Measurements from ENCODE around the gene NMUR1.
"Not testable (repeated sequence)": the region's sequence is repeated elsewhere in the genome, so short reads cannot be mapped to it uniquely, and the experiment has no call there.

Gene NMUR1, protein sequence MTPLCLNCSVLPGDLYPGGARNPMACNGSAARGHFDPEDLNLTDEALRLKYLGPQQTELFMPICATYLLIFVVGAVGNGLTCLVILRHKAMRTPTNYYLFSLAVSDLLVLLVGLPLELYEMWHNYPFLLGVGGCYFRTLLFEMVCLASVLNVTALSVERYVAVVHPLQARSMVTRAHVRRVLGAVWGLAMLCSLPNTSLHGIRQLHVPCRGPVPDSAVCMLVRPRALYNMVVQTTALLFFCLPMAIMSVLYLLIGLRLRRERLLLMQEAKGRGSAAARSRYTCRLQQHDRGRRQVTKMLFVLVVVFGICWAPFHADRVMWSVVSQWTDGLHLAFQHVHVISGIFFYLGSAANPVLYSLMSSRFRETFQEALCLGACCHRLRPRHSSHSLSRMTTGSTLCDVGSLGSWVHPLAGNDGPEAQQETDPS

DNA sequence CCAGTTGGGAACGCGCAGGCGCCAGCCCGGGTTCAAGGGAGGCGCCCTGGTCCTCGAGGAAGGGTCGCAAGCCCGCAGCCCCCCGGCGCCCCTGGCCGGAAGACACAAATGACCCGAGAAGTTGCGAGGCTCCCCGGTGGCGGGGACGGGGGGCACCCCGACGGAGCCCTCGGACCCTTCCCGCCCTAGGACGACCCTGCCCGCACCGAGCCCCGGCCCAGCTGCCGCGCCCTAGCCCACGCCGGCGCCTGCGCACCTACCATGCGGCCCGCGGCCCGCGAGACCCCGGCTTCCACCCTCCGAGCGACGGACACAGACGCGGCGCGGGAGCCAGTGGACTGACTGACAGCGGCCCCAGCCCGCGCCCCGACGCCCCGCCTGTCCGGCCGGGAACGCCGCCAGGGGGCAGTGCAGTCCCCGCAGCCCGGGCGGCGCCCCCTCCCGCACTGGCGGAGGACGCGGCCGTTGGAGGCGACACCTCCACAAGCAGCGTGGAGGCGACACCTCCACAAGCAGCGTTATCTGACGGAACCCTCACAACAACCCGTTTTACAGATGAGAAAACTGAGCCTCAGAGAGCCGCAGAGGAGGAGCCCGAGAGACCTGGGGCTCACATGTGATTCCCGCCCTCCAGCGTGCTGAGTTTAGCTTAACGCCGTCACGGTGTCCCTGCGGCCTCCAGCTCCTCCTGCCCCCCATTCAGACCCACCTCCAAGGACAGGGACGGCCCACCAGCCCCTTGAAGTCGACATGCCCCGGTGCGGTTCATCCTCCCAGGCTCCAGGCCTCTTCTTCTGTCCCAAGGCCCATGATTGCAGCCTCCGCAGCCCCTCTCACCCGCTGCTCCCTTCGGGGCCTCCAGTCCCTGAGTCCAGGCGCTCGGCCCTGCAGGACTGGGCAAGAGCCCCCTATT, at the start of gene NMUR1:
NMUR1 (minus strand) TSS at position 347 of the 913 bp plus-strand sequence; CDS start at position 263, 84 bp downstream.
- peak; percentile 76 for DNase-seq

DNA sequence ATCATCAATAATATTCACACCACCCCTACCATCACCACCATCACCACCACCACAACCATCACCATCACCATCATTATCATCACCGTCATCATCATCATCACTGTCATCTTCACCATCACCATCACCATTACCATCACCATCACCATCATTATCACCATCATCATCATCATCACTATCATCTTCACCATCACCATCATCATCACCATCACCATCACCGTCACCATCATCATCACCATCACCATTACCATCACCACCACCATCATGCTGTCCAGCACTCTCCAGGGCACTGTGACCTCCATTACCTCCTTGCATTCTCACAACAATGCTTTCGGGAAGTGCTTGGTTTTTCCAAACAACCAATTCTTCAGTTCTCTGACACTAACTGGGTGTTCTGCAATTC, 49.3 kb upstream of the NMUR1 start:
- no peak for DNase-seq

DNA sequence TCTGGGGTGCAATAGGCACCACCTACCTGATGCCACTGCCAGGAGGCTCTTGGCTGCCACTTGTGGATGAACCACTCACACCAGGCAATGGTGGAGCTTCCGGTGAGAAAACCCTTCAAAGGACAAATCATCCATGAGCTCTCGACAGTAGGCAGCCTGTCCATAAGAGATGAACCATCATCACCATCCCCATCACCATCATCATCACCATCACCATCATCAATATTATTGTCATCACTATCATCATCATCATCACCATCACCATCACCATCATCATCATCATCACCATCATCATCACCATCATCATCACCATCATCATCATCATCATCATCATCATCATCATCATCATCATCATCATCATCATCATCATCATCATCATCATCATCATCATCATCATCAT, 48.4 kb upstream of the NMUR1 start:
- DNase-seq = not testable (repeated sequence)

DNA sequence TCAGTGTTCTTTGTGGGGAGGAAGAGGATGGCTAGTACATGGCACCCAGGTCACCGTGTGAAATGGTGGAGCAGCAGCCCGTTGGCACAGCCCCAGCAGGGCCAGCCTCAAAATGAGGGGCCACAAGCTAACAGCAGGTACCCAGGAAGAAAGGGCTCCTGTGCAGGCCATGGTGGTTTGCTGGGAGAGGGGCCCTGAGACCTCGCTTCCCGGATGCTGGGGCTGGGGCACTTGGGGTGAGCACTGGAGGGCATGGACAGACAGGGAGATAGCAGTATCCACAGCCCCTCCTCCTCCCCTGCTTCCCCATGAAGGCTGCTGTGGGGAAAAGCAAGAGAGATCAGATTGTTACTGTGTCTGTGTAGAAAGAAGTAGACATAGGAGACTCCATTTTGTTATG, 46.2 kb upstream of the NMUR1 start:
- DNase-seq = no peak

DNA sequence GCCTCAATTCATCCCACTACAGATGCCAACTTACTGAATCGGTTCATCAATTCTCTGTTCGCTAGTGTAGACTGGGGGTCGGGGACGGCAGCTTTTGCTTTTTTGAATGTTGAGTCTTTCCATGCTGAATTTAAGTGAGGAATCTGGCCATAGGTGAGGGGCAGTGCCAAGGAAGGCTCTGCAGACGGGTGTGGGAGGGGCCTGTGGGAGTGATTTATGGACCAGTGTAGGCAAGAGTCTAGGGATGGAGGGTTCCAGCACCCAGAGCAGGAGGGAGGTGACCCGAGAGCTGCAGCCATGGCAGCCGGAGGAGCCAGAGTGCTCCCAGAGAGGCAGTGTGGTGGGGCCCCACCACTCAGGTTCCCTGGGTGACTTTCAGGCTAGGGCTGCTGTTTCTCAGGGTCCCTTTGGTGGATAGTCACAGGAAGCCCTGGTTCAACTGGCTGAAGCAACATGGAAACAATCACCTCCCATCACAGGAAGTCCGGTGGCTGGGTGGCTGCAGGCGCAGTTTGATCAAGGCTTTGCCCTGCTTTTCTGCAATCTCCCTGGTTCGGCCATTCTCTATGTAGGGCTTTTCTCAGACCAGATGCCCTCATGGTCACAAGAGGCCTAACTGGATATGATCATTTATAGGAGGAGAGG, 45.5 kb upstream of the NMUR1 start:
- no peak for DNase-seq

DNA sequence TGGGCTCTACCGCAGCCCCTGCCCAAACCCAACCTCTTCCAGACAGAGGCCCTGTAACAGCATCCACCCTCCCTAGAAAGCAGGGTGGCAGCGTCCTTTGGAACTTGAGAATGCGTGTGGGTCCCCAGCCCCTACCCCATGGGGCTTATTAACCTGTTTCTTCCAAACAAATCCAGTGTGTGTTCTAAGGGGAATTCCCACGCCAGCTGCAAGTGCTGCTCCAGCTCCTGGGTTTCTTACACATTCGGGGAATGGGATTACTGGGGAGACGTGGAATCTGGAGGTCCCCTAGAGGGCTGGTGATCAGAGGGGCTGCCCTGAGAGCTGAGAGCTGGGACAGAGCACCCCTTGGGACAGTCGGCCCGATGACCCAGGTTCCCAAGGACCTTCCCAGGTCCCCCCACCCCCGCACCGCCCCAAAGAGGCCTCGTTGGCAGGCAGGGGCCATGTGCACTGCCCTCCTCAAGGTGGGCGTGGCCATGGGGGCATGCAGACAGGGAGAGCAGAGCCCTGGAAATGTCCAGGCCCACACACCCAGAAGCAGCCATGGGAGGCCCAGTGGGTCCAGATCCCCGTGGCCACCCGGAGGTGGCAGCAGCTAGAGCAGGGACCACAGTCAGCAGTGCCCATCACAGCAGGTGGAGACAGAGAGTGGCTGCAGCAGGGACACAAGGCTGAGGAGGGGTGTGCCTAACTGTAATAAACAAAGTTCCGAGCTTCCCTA, 43.6 kb upstream of the NMUR1 start:
- DNase-seq = no peak

DNA sequence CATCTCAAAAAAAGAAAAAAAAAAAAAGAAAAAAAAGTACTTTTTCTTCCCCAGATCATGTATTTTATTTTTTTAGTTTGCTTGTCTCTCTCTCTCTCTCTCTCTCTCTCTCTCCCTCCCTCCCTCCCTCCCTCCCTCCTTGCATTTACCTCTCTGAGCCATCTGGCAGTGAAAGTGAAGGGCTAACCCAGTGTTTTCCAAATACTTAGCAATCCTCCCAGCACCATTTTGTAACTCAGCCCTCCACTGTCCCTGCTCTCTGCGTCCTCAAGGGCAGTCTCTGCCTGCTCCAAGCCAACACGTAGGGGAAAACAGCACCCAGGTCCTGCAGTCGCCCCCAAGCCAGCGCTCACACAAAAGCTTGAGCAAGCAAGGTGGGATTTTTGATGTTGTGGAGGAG, 42.9 kb upstream of the NMUR1 start:
- DNase-seq = no peak

DNA sequence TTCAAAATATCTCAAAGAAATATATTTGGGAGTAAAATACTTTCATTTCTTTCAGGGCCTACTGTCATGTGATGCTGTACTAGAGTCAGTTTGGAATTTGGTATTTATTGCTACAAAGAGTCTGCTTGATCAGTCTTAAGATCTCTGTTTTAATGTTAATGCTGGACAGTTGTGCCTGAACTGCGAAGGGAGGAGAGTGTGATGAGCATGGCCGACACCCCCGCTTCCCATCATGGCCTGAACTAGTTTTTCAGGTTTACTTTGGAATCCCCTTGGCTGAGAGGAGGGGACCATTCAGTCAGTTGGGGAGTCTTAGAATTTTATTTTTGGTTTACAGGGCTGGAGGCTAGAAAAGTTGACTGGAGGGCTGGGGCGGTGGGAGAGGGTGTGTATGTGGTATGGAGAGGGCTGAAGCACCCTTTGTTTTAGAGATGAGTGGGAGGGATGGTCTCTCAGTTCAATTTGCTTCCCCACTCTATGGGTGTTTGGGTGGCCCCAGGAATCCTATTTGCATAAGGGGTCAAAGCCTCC, 41.5 kb upstream of the NMUR1 start:
- no peak for DNase-seq

DNA sequence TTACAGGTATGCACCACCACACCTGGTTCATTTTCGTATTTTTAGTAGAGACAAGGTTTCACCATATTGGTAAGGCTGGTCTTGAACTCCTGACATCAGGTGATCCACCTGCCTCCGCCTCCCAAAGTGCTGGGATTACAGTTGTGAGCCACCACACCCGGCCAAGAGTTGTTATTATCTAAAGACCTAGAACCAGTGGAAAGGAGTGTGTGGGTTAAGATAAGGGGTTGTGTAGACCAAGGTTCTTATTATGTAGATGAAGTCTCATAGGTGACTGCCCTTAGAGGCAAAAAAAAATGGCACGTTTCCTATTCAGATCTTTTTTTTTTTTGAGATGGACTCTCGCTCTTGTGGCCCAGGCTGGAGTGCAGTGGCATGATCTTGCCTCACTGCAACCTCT, 40.7 kb upstream of the NMUR1 start:
- DNase-seq = not testable (repeated sequence)

DNA sequence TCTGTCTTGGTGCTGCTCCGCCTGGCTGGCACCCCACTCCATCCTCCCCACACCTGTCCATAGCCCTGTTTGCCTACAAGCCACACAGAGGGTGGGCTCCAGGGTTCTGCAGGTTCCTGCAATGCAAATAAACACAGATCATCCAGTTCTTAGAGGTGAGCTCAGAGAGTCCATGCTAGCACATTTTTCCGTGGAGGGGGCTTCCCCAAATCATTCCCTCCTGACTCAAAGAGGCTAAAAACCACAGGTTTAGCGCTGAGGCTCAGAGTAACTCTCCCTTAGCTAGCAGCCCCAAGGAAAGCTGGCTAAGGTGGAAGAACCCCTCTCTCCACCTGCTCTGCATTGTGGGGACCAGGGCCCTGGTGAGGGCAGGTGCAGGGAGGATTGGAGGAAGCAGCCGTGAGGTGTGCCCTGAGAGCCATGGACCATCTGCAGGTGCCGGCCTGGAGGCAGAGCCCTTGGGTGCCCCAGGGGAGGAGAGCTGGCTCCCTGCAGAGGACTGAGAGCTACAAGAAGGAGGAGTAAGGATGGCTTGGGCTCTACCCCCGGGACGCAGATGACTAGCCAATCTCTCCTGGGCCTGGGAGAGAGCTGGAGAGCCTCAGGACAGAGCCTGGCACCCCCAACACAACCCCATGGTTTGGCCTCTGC, 38.7 kb upstream of the NMUR1 start:
- DNase-seq = no peak

DNA sequence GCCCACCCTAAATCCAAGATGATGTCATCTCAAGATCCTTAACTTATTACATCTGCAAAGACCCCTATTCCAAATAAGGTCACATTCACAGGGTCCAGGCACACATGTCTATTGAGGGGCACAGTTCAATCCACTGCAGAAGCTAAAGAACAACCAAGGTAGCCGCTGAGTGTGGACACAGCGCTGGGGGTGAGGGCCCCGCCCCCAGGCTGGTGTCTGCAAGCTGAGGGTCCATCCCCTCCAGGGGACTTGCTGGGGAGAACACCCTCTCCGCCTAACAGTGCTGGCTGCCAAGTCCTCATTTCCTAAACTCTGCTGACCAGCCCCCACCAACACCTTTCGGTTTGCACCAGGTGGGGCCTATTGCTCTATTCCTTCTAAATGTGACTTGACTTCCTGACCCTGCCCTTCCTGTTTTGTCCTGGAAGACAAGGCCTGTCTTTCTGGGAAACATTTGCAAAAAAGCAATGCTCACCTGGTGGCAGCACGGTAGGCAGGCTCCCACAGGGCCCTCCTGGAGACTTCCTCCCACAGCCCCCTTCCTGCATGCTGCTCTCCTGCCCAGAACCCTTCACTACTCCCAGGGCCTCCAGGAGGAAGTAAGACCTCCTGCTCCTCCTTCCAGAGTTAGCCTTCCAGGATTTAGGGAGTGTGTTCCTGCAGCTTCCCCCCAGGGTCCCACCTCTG, 38.0 kb upstream of the NMUR1 start:
- DNase-seq = no peak

DNA sequence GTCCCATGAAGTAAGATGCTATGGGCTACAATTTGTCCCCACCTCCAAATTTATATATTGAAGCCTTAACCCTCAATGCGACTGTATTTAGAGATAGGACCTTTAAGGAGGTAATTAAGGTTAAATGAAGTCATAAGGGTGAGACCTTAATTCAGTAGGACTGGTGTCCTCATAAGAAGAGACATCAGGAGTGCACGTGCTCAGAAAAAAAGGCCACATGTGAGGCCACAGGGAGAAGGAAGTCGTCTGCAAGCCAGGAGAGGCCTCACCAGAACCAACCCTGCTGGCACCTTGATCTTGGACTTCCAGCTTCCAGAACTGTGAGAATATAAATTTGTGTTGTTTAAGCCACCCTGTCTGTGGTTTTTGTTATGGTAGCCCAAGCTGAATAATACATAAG, 36.9 kb upstream of the NMUR1 start:
- DNase-seq = no peak

DNA sequence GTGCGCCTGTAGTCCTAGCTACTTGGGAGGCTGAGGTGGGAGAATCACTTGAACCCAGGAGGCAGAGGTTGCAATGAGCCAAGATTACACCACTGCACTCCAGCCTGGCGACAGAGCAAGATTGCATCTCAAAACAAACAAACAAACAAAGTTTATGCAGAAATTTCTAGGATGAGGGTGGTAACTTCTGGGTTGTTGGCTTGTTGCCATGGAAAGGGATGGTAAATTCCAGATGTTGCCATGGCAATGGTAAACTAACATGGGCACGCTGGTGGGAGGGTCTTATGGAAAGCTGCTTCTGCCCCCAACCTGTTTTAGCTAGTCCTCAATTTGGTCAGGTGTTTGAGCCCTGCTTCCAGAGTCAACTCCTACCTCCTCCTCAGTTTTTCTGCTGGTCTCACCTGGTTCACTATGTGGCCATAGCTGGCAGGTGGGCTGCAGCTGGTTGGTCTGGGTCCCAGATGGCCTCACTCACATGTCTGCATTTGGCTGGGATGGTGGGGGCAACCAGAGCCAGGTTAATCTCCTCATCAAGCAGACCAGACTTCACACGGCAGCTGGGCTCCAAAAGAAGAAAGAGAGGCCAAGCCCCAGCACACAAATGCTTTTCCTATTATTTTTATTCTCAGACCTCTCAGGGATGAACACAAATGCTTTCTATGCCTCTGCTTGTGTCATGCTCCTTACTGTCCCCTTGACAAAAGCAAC, 35.8 kb upstream of the NMUR1 start:
- no peak for DNase-seq

DNA sequence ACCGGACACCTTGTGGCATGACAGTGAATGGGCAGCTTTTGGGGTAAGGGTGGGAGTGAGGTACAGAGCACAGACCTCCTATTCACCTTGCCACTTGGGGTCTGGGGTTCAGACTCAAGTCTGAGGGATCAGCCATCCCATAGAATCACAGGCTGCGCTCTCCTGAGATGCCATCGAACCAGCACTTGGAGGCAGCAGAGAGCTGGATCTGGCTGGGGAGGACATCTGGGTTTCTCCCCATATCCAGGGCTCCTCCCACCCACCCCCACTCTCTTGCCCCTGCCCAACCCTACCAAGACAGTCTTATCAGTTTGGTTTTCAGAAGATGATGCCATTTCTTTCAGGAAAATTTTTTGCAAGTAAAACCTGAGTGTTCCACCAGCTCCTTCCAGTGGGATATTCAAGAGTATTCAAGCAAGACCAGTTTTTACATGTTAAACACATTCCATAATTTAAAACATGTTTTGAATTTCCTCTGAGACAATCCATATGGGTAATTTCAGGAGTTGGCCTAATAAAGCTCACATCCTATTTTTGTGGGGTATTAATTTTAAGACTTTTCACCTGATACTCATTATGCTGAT, 33.2 kb upstream of the NMUR1 start:
- peak; percentile 80 for DNase-seq

DNA sequence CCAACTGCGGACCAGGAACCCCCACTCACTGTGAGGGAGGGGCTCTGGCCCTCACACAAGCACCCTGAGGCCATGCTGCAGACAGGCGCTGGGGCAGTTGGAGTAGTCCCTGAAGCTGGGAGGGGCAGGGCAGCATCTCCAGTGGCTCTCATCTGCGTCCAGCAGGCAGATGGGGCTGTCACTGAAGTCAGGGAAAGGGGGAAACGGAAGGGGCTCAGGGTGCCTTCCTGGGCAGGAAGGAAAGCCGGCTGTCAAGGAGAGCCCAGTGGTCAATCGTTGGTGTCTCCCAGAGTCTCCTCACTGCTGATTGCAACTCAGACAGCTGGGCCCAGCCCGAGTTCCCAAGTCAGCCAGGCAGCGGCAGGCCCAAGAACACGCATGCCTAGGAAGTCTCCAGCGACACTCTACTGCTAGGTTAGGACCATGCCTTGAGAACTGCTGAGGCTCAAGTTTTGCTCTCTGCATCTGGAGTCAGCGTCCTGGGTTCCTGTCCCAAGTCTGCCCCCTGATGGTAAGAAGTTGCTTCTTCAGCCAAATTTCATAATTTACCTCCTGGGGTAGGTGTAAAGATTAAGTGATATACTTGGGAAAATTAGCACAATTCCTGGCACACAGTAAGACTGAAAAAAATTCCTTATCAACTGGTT, 27.4 kb upstream of the NMUR1 start:
- peak; percentile 86 for DNase-seq

DNA sequence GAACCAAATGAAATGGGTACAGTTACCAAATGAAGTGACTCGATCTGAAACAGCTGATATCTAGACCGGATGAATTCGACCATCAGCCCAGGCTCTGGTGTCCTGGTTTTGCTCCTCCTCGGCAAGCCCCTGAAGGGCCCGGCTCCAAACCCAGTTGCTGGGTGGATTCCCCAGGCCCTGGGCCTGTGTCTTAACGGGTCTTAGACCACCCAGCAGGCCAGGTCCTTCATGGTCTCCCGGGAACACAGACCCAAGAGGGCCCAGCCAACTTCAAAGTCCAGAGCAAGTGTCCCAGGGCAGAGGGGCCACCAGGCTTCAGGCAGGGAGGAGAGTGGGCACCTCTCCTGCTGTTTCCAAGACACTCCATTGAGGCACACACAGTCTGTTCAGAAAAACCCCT, 26.7 kb upstream of the NMUR1 start:
- no peak for DNase-seq

DNA sequence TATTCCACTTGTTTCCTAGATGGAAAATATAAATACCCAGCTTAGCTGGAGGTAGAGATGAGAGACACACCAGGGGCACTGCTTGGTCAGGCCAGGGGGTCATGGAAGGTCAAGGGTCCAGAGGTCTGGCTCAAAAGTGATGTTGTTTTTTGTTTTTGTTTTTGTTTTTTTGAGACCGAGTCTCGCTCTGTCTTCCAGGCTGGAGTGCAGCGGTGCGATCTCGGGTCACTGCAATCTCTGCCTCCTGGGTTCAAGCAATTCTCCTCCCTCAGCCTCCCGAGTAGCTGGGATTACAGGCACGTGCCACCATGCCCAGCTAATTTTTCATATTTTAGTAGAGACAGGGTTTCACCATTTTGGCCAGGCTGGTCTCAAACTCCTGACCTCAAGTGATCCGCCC, 26.3 kb upstream of the NMUR1 start:
- DNase-seq = not testable (repeated sequence)

DNA sequence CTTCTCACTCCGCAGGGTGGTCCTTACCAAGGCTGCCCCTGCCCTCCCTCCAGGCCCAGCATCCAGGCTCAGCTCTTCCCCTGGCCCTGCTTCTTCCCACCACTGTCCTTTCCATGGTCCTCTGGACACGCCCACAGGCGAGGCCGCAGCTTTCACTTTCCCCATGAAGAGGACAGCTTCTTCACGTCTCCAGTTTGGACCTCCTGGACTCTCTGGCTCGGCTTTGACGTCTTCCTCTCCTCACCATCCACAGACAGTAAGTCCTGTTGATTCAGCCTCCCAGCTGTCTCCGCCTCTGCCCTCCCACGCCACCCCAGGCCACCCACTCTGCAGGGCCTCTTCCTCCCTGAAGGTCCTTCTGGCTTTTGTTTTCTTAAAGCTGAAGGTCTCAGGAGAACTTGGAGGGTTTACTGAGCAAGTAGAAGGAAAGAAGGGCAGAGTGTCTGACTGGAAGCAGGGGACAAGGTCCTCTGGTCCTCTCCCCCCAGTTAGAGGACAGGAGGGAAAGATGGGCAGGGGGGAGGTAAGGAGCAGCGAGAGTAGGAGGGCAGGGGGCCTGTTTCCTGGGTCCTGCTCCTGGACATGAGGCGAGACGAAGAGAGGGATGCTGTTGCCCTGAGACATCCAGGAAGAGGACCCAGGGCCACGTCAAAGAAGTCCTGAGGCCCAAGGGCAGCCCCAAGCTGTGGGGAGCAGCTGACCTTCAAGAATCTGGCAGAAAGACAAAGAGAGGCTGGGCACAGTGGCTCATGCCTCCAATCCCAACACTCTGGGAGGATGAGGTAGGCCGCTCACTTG, 24.7 kb upstream of the NMUR1 start:
- peak; percentile 4 for DNase-seq

DNA sequence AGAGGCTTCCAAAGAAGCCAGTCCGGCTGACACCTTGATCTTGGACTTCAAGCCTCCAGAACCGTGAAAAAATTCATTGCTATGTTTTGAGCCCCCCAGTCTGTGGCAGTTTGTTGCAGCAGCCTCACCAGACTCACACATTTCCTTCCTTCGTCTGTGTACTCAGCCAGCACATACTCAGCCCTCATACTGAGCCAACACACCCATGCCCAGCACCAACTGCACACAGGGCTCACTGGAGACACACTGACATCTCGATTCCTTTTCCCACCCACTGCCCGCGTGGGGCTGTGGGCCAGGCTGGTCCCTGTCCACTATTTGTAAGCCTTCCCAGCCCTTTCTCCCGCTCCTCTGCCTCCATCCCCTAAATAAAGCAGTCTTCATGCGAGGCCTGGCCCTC, 24.1 kb upstream of the NMUR1 start:
- DNase-seq = no peak
